SK-N-SH treated with all-trans-retinoic acid at 6 μM for 48 hours (cell line): ENCODE measurements around the gene PTPRN2.

Source experiments
- ARNTL ChIP-seq: fragments of 450-650 bp; formaldehyde crosslinking; IDR thresholded peaks from 2 replicates; pipeline ENCODE4 v1.5.0; 2020; ENCODE audit warnings: low read depth, mild to moderate bottlenecking, moderate library complexity, borderline replicate concordance
- BACH2 ChIP-seq: fragments of 250-450 bp; sonication (Bioruptor Pico); IDR thresholded peaks from 2 replicates; pipeline ENCODE4 v1.9.0; 2021; ENCODE audit warnings: mild to moderate bottlenecking, borderline replicate concordance
- OSR1 ChIP-seq: fragments of 250-450 bp; sonication (Bioruptor Pico); IDR thresholded peaks from 2 replicates; pipeline ENCODE4 v1.8.0; 2022; ENCODE audit warnings: moderate library complexity, mild to moderate bottlenecking, inconsistent platforms
- PATZ1 ChIP-seq: fragments of 250-450 bp; sonication (Bioruptor Pico); IDR thresholded peaks from 2 replicates; pipeline ENCODE4 v1.8.0; 2020; ENCODE audit warnings: mild to moderate bottlenecking, moderate library complexity, borderline replicate concordance
- PPARA ChIP-seq: fragments of 250-450 bp; sonication (Bioruptor Pico); IDR thresholded peaks from 2 replicates; pipeline ENCODE4 v1.5.0; 2020; ENCODE audit warnings: mild to moderate bottlenecking, borderline replicate concordance
- ZFP30 ChIP-seq: fragments of 450-650 bp; formaldehyde crosslinking; IDR thresholded peaks from 2 replicates; pipeline ENCODE4 v1.5.0; 2022; ENCODE audit warnings: mild to moderate bottlenecking, moderate library complexity
- ZNF70 ChIP-seq: fragments of 450-650 bp; formaldehyde crosslinking; IDR thresholded peaks from 2 replicates; pipeline ENCODE4 v1.5.0; 2020; ENCODE audit warnings: mild to moderate bottlenecking, moderate library complexity

DNA sequence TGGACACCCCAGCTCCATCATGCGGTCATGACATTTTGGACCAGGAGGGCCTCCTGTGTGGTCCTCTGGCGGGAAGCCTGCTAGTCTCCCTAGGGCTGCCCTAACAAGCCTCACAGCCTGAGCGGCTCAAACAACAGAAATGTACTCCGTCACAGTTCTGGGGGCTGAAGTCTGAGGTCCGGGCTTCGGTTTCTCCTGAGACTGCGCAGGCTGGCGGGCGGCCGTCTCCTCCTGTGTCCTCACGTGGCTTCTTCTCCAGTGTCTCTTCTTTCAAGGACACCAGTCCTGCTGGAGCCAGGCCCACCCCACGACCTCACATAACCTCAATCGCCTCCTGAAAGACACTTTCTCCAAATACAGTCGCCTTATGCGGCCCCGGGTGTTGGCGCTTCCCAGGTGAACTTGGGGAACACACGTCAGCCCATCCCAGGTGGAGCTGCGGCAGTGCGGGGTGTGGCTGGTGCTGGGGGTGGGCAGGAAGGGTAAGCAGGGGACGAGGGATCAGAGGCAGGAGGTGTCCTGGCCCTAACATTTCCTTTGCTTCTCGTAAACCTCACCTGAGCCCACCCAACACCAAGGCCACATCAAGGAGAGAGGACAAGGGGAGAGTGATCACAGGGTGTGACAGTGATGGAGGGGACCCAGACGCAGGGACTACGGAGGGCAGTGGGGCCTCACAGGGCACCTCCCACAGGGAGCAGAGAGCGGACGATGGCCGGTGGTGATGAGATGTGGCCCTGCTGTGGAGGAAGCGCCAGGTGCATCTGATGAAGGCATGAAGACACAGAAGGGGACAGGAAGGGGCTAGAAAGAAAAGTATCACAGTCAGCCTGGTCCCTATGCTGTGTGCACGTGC lies 580.6 kb downstream of the PTPRN2 start:
- TF ChIP-seq ZFP30 (CRISPR knock-in tag) (no peak), ARNTL (CRISPR knock-in tag) (no peak), OSR1 (CRISPR knock-in tag) (no peak), PATZ1 (CRISPR knock-in tag) (no peak), PPARA (CRISPR knock-in tag) (no peak), ZNF70 (CRISPR knock-in tag) (no peak), BACH2 (CRISPR knock-in tag) (no peak)
